IMR-90 (cell line): ENCODE data around the gene CHAT. TPM values are rescaled to one million over a fixed set of nuclear protein-coding genes. Genes with fewer than 3 reads are reported as not detected.

ENCODE experiments used
- ATAC-seq: fragments of 200-7000 bp; cut with Tn5 transposase; 2 replicates; pipeline ENCODE4 v1.9.1; 2020; ENCODE audit warnings: low read depth, mild to moderate bottlenecking, moderate library complexity
- BruUV-seq: library from RNA; stranded (reverse); fragments of 400-500 nt; replicated peaks from 2 replicates; lab custom pipeline; 2021; lab: Mats Ljungman, UMichigan
- CTCF ChIA-PET: fragments of 300-600 bp; formaldehyde crosslinking; extraction: SDS; loops from one replicate; lab custom pipeline; 2021; ENCODE audit warnings: antibody characterized with exemption; lab: Yijun Ruan, JAX
- POLR2A ChIA-PET: fragments of 300-600 bp; sonication (Branson Sonifier 250); formaldehyde crosslinking; loops from one replicate; lab custom pipeline; 2022; ENCODE audit warnings: antibody characterized with exemption; ENCODE audit not compliant: unreplicated experiment; lab: Charles Lee
- DNase-seq: peaks from one replicate; pipeline ENCODE4 v3.0.0; 2013
- H2AFZ ChIP-seq: replicated peaks from 2 replicates; pipeline ENCODE3; 2013; ENCODE audit warnings: low read length, mild to moderate bottlenecking; ENCODE audit not compliant: poor library complexity
- H2AK5ac ChIP-seq: 2 replicates; pipeline ENCODE4 v1.6.1; 2013; ENCODE audit warnings: low read depth, low read length, inconsistent platforms
- H2AK9ac ChIP-seq: replicated peaks from 2 replicates; pipeline ENCODE3; 2013; ENCODE audit warnings: mild to moderate bottlenecking, low read depth, low read length, moderate library complexity; ENCODE audit not compliant: poor library complexity
- H2BK120ac ChIP-seq: 2 replicates; pipeline ENCODE4 v1.6.1; 2013; ENCODE audit warnings: low read depth, low read length, inconsistent platforms
- H2BK15ac ChIP-seq: 3 replicates; pipeline ENCODE4 v1.6.1; 2013; ENCODE audit warnings: low read depth, low read length, inconsistent platforms
- H2BK20ac ChIP-seq: 2 replicates; pipeline ENCODE4 v1.6.1; 2013; ENCODE audit warnings: low read depth, mild to moderate bottlenecking, inconsistent platforms, low read length, moderate library complexity
- H2BK5ac ChIP-seq: 2 replicates; pipeline ENCODE4 v1.6.1; 2013; ENCODE audit warnings: mild to moderate bottlenecking, low read depth, low read length, inconsistent platforms; ENCODE audit not compliant: poor library complexity, severe bottlenecking
- H3K14ac ChIP-seq: replicated peaks from 2 replicates; pipeline ENCODE4 v1.6.1; 2013; ENCODE audit warnings: low read depth, low read length, inconsistent platforms
- H3K18ac ChIP-seq: 2 replicates; pipeline ENCODE4 v1.6.1; 2013; ENCODE audit warnings: low read depth, low read length, control low read depth
- H3K23ac ChIP-seq: 2 replicates; pipeline ENCODE4 v1.6.1; 2013; ENCODE audit warnings: low read depth, low read length, inconsistent platforms
- H3K27ac ChIP-seq: 2 replicates; pipeline ENCODE4 v1.5.1; 2013; ENCODE audit warnings: mild to moderate bottlenecking, control low read depth, low read length; ENCODE audit not compliant: insufficient read depth
- H3K27me3 ChIP-seq: 2 replicates; pipeline ENCODE4 v1.6.1; 2013; ENCODE audit warnings: low read length; ENCODE audit not compliant: control insufficient read depth, insufficient read depth
- H3K36me3 ChIP-seq: 2 replicates; pipeline ENCODE4 v1.6.1; 2013; ENCODE audit warnings: low read length, mixed read lengths; ENCODE audit not compliant: control insufficient read depth, insufficient read depth
- H3K4ac ChIP-seq: 2 replicates; pipeline ENCODE4 v1.6.1; 2013; ENCODE audit warnings: low read depth, low read length, inconsistent platforms
- H3K4me1 ChIP-seq: 2 replicates; pipeline ENCODE4 v1.6.1; 2013; ENCODE audit warnings: low read length, mixed read lengths; ENCODE audit not compliant: control insufficient read depth, insufficient read depth
- H3K4me2 ChIP-seq: 2 replicates; pipeline ENCODE4 v1.6.1; 2013; ENCODE audit warnings: low read depth, mild to moderate bottlenecking, control low read depth, low read length, moderate library complexity
- H3K4me3 ChIP-seq: 2 replicates; pipeline ENCODE4 v1.5.1; 2013; ENCODE audit warnings: low read depth, mild to moderate bottlenecking, control low read depth, low read length, moderate library complexity; ENCODE audit not compliant: insufficient read depth
- H3K56ac ChIP-seq: 2 replicates; pipeline ENCODE4 v1.6.1; 2013; ENCODE audit warnings: low read length, inconsistent platforms; ENCODE audit not compliant: insufficient read depth; ENCODE audit errors: extremely low read depth
- H3K79me1 ChIP-seq, 2 experiments: 2 replicates each; pipeline ENCODE4 v1.6.1; 2013; ENCODE audit warnings: low read length in 2 of 2, inconsistent platforms in 1 of 2, low read depth in 1 of 2
- H3K9ac ChIP-seq: 2 replicates; pipeline ENCODE4 v1.6.1; 2013; ENCODE audit warnings: low read depth, low read length, control low read depth
- H3K9me1 ChIP-seq: 2 replicates; pipeline ENCODE4 v1.6.1; 2013; ENCODE audit warnings: low read length, inconsistent platforms; ENCODE audit not compliant: insufficient read depth
- H3K9me3 ChIP-seq: 2 replicates; pipeline ENCODE4 v1.6.1; 2013; ENCODE audit warnings: low read length; ENCODE audit not compliant: control insufficient read depth, insufficient read depth
- H4K20me1 ChIP-seq: 2 replicates; pipeline ENCODE4 v1.6.1; 2013; ENCODE audit warnings: low read length, inconsistent platforms; ENCODE audit not compliant: insufficient read depth
- H4K5ac ChIP-seq: 2 replicates; pipeline ENCODE4 v1.6.1; 2013; ENCODE audit warnings: mild to moderate bottlenecking, low read depth, low read length, control low read depth
- H4K8ac ChIP-seq, 2 experiments: 2 replicates each; pipeline ENCODE4 v1.6.1; 2013; ENCODE audit warnings: low read depth in 2 of 2, low read length in 2 of 2, control low read depth in 1 of 2, inconsistent platforms in 1 of 2
- H4K91ac ChIP-seq: 2 replicates; pipeline ENCODE4 v1.6.1; 2013; ENCODE audit warnings: low read depth, low read length, inconsistent platforms; ENCODE audit not compliant: insufficient read depth
- BHLHE40 ChIP-seq: fragments of 150-350 bp; IDR thresholded peaks from 2 replicates; pipeline ENCODE4 v1.6.1; 2016; ENCODE audit warnings: mild to moderate bottlenecking, low read depth, low read length
- CEBPB ChIP-seq: IDR thresholded peaks from 2 replicates; pipeline ENCODE4 v1.6.1; 2012; ENCODE audit warnings: low read depth, low read length, improper control_type of control experiment
- ELK1 ChIP-seq: fragments of 150-350 bp; IDR thresholded peaks from 2 replicates; pipeline ENCODE4 v1.6.1; 2016; ENCODE audit warnings: low read depth, mild to moderate bottlenecking, low read length, moderate library complexity, borderline replicate concordance
- FOS ChIP-seq: fragments of 150-350 bp; IDR thresholded peaks from 2 replicates; pipeline ENCODE4 v1.6.1; 2016; ENCODE audit warnings: low read depth, low read length
- MXI1 ChIP-seq: IDR thresholded peaks from 2 replicates; pipeline ENCODE4 v1.6.1; 2012; ENCODE audit warnings: low read depth, mild to moderate bottlenecking, low read length, moderate library complexity, borderline replicate concordance
- NFE2L2 ChIP-seq: fragments of 150-350 bp; IDR thresholded peaks from 2 replicates; pipeline ENCODE4 v1.6.1; 2016; ENCODE audit warnings: low read depth, mild to moderate bottlenecking, low read length
- POLR2A ChIP-seq: IDR thresholded peaks from 2 replicates; pipeline ENCODE4 v1.6.1; 2012; ENCODE audit warnings: mild to moderate bottlenecking, low read depth, low read length
- RAD21 ChIP-seq: IDR thresholded peaks from 2 replicates; pipeline ENCODE4 v1.6.1; 2012; ENCODE audit warnings: low read length, improper control_type of control experiment
- WGBS, 2 experiments: methylation state at CpG; one replicate each; pipeline versions ENCODE4 v1.1.5 to v1.1.7; 2013; ENCODE audit warnings: missing lambda C conversion rate in 2 of 2; ENCODE audit not compliant: insufficient read length in 1 of 2; ENCODE audit errors: extremely low coverage in 2 of 2; 5-methylcytosine and 5-hydroxymethylcytosine counted together
- dilution Hi-C: fragments of 300-500 bp; cut with HindIII; formaldehyde crosslinking; loops from one replicate; pipeline ENCODE4 v1.14.3; 2018; ENCODE audit warnings: low sequenced_read_pairs; ENCODE audit not compliant: unreplicated experiment
- in situ Hi-C: fragments of 300-500 bp; cut with MboI; formaldehyde crosslinking; loops from 3 replicates; pipeline ENCODE4 v1.14.3; 2019; ENCODE audit warnings: low sequenced_read_pairs, inconsistent platforms, mixed read lengths
- intact Hi-C: fragments of 100-400 bp; cut with micrococcal nuclease; formaldehyde crosslinking; loops from 2 replicates; pipeline ENCODE4 v1.10.0; 2022
- polyA plus RNA-seq, 3 experiments: library from polyadenylated mRNA; depleted of rRNA; stranded (reverse); fragments of >200 nt; gene quantifications; 2 replicates each; pipeline ENCODE4 v1.2.3, GENCODE V29; 2012; ENCODE audit warnings: low replicate concordance in 1 of 3
- total RNA-seq: library from RNA; depleted of rRNA; stranded (reverse); fragments of >200 nt; gene quantifications from 2 replicates; pipeline ENCODE4 v1.2.3, GENCODE V29; 2012

CHAT gene
- total and polyA plus RNA-seq, 2 of the 4 experiments (the other 2 are of a cell fraction) = not detected

GRCh38 chr10:49633327-49634068 lies 19.7 kb downstream of the CHAT start:
- Histone ChIP-seq H3K18ac (no peak overlapping the region), H3K56ac (no peak overlapping the region), H4K8ac (no peak overlapping the region), H3K36me3 (no peaks in the 10 kb centered on the region), H2AK5ac (no peak overlapping the region), H4K20me1 (no peaks in the 10 kb centered on the region), H3K4me2 (no peak overlapping the region), H3K4me3 (no peak overlapping the region), H3K9me1 (no peaks in the 10 kb centered on the region), H2AK9ac (no peak overlapping the region), H3K4me1 (no peaks in the 10 kb centered on the region), H2BK20ac (no peak overlapping the region), H3K79me1 (no peaks in the 10 kb centered on the region), H2AFZ (no peak overlapping the region), H2BK120ac (no peak overlapping the region), H2BK15ac (no peak overlapping the region), H3K4ac (no peak overlapping the region), H3K14ac (no peak overlapping the region), H3K27ac (no peak overlapping the region), H4K91ac (no peak overlapping the region), H3K9ac (no peak overlapping the region), H3K9me3 (no peaks in the 10 kb centered on the region), H4K5ac (no peak overlapping the region), H2BK5ac (no peak overlapping the region), H3K23ac (no peak overlapping the region), H3K27me3 (peaks cover 22% of the 10 kb centered on the region)
- no peak for TF ChIP-seq FOS
- no peak for TF ChIP-seq BHLHE40
- no peak for TF ChIP-seq ELK1
- no peak for TF ChIP-seq POLR2A
- no peak for TF ChIP-seq CEBPB
- no peak for TF ChIP-seq NFE2L2
- no peak for TF ChIP-seq MXI1
- TF ChIP-seq RAD21 = no peak
- 17% methylated on average over 2 of the region's 13 CpGs; no CpG with 5 or more reads in 1 of the 2 experiments for WGBS, 2 experiments
- intact Hi-C loops = no loop called here
- dilution Hi-C loops = no loop called here
- BruUV-seq = no TSS peak
- CTCF ChIA-PET = interaction anchor here (1.3 kb wide), 1 partner anchor 40 kb away, joined by 3 read pairs; no protein-coding TSS in a partner anchor
- DNase-seq (no peak), ATAC-seq (no peak)
- POLR2A ChIA-PET = no interaction called here
- in situ Hi-C loops = no loop called here
